Neural cell (in vitro differentiated cells): ENCODE measurements around the gene TMEM98. TPM values are rescaled to one million over a fixed set of nuclear protein-coding genes. Genes with fewer than 3 reads are reported as not detected.
A peak's percentile ranks its signal among the peaks of the same experiment; 100 is the strongest.

Experiments
- H2AFZ ChIP-seq: fragments of 200-600, 300-800 bp; sonication (generic), shearing (Covaris generic); 2 replicates; pipeline ENCODE4 v1.6.0; 2014; ENCODE audit warnings: low read depth, mild to moderate bottlenecking, antibody characterized with exemption, low read length, moderate library complexity
- H3F3A ChIP-seq: fragments of 200-600 bp; shearing (Covaris generic); 2 replicates; pipeline ENCODE4 v1.6.1; 2016; ENCODE audit warnings: mild to moderate bottlenecking, moderate library complexity, mixed read lengths, antibody characterized with exemption, low read length; ENCODE audit not compliant: insufficient read depth, poor library complexity, severe bottlenecking
- H3K27ac ChIP-seq: fragments of 200-600, 300-800 bp; sonication (generic), shearing (Covaris generic); 2 replicates; pipeline ENCODE4 v1.5.1; 2014; ENCODE audit warnings: mild to moderate bottlenecking, low read length, moderate library complexity
- H3K27me3 ChIP-seq: fragments of 300-800, 200-600 bp; sonication (generic), shearing (Covaris generic); 2 replicates; pipeline ENCODE4 v1.6.0; 2014; ENCODE audit warnings: mild to moderate bottlenecking, low read depth, low read length, moderate library complexity; ENCODE audit not compliant: insufficient read depth
- H3K36me3 ChIP-seq: fragments of 300-800, 200-600 bp; sonication (generic), shearing (Covaris generic); 2 replicates; pipeline ENCODE4 v1.5.1; 2014; ENCODE audit warnings: mild to moderate bottlenecking, antibody characterized with exemption, low read length, moderate library complexity; ENCODE audit not compliant: insufficient read depth
- H3K4me2 ChIP-seq: fragments of 300-800, 200-600 bp; sonication (generic), shearing (Covaris generic); 2 replicates; pipeline ENCODE4 v1.6.0; 2014; ENCODE audit warnings: mild to moderate bottlenecking, low read length
- H3K4me3 ChIP-seq: fragments of 300-800, 200-600 bp; sonication (generic), shearing (Covaris generic); 2 replicates; pipeline ENCODE4 v1.5.1; 2014; ENCODE audit warnings: mild to moderate bottlenecking, low read length, moderate library complexity
- H3K79me2 ChIP-seq: fragments of 200-600 bp; shearing (Covaris generic); replicated peaks from 2 replicates; pipeline ENCODE4 v1.6.0; 2014; ENCODE audit warnings: mild to moderate bottlenecking, low read length, moderate library complexity; ENCODE audit not compliant: insufficient read depth
- H3K9ac ChIP-seq: fragments of 300-800, 200-600 bp; sonication (generic), shearing (Covaris generic); 2 replicates; pipeline ENCODE4 v1.6.1; 2016; ENCODE audit warnings: mild to moderate bottlenecking, low read length, mixed read lengths
- H3K9me2 ChIP-seq: fragments of 200-600 bp; shearing (Covaris generic); 2 replicates; pipeline ENCODE4 v1.6.1; 2016; ENCODE audit warnings: mild to moderate bottlenecking, low read length, mixed read lengths; ENCODE audit not compliant: insufficient read depth
- H3K9me3 ChIP-seq: fragments of 200-600, 300-800 bp; sonication (generic), shearing (Covaris generic); 2 replicates; pipeline ENCODE4 v1.6.1; 2016; ENCODE audit warnings: mild to moderate bottlenecking, mixed run types, low read length, moderate library complexity, mixed read lengths
- H4K20me1 ChIP-seq: fragments of 200-600 bp; shearing (Covaris generic); 2 replicates; pipeline ENCODE4 v1.6.1; 2016; ENCODE audit warnings: mild to moderate bottlenecking, mixed run types; ENCODE audit not compliant: insufficient read depth
- CTCF ChIP-seq: fragments of 450-650 bp; IDR thresholded peaks from 2 replicates; pipeline ENCODE4 v1.5.1; 2014; ENCODE audit warnings: antibody characterized with exemption, mild to moderate bottlenecking, moderate library complexity; ENCODE audit not compliant: poor library complexity, severe bottlenecking
- EP300 ChIP-seq: fragments of 450-650 bp; conservative IDR thresholded peaks from 2 replicates; pipeline ENCODE4 v1.6.1; 2014; ENCODE audit warnings: antibody characterized with exemption, mild to moderate bottlenecking, moderate library complexity; ENCODE audit not compliant: poor library complexity, severe bottlenecking
- EZH2 ChIP-seq: fragments of 200-600, 300-800 bp; shearing (Covaris generic), sonication (generic); IDR thresholded peaks from 2 replicates; pipeline ENCODE4 v1.6.1; 2014; ENCODE audit warnings: antibody characterized with exemption, low read length, borderline replicate concordance, mild to moderate bottlenecking; ENCODE audit not compliant: insufficient read depth, poor library complexity, severe bottlenecking
- MXI1 ChIP-seq: fragments of 450-650 bp; conservative IDR thresholded peaks from 2 replicates; pipeline ENCODE4 v1.6.1; 2014; ENCODE audit warnings: antibody characterized with exemption, mild to moderate bottlenecking; ENCODE audit not compliant: poor library complexity, severe bottlenecking
- POLR2AphosphoS5 ChIP-seq: IDR thresholded peaks from 2 replicates; pipeline ENCODE4 v1.6.1; 2012
- RAD21 ChIP-seq: fragments of 450-650 bp; conservative IDR thresholded peaks from 2 replicates; pipeline ENCODE4 v1.6.1; 2014; ENCODE audit warnings: antibody characterized with exemption, mild to moderate bottlenecking, moderate library complexity
- REST ChIP-seq: IDR thresholded peaks from 2 replicates; pipeline ENCODE4 v1.6.1; 2012; ENCODE audit warnings: borderline replicate concordance
- SMC3 ChIP-seq: fragments of 450-650 bp; conservative IDR thresholded peaks from 2 replicates; pipeline ENCODE4 v1.6.1; 2014; ENCODE audit warnings: antibody characterized with exemption, mild to moderate bottlenecking, moderate library complexity; ENCODE audit not compliant: poor library complexity
- TAF1 ChIP-seq: IDR thresholded peaks from 2 replicates; pipeline ENCODE4 v1.6.1; 2012; ENCODE audit warnings: low read depth
- polyA plus RNA-seq: library from polyadenylated mRNA; depleted of rRNA; stranded (reverse); fragments of >200 nt; gene quantifications from 2 replicates; pipeline ENCODE4 v1.2.3, GENCODE V29; 2014

The TMEM98 gene
- polyA plus RNA-seq, 1 donor from 2014 or later = 65.1 TPM

- Histone ChIP-seq H3K9me3 (no peaks in the 10 kb centered on the region), H3F3A (no peaks in the 10 kb centered on the region), H3K4me3 (no peak overlapping the region), H3K79me2 (no peaks in the 10 kb centered on the region), H4K20me1 (no peaks in the 10 kb centered on the region), H3K27ac (no peak overlapping the region), H3K4me2 (no peak overlapping the region), H3K9ac (no peak overlapping the region), H3K27me3 (no peaks in the 10 kb centered on the region), H3K9me2 (no peaks in the 10 kb centered on the region), H3K36me3 (peaks cover 8% of the 10 kb centered on the region), H2AFZ (no peak overlapping the region)
- TF ChIP-seq CTCF (peak; percentile 67), MXI1 (no peak), EZH2 (no peak), POLR2AphosphoS5 (no peak), REST (no peak), SMC3 (peak; percentile 64), TAF1 (no peak), RAD21 (peak; percentile 57), EP300 (no peak)
Measured at GRCh38 chr17:32936894-32937500, 9.0 kb downstream of the TMEM98 start.

- no peak overlapping the region for H3K9ac ChIP-seq
- no peaks in the 10 kb centered on the region for H3K79me2 ChIP-seq
- no peaks in the 10 kb centered on the region for H3F3A ChIP-seq
- no peak overlapping the region for H2AFZ ChIP-seq
- no peaks in the 10 kb centered on the region for H4K20me1 ChIP-seq
- H3K27me3 ChIP-seq = no peaks in the 10 kb centered on the region
- no peak overlapping the region for H3K4me3 ChIP-seq
- no peak overlapping the region for H3K27ac ChIP-seq
- H3K4me2 ChIP-seq = no peak overlapping the region
- no peaks in the 10 kb centered on the region for H3K9me2 ChIP-seq
- no peaks in the 10 kb centered on the region for H3K9me3 ChIP-seq
- TF ChIP-seq MXI1 (no peak), EP300 (no peak), EZH2 (no peak), TAF1 (no peak), REST (no peak), POLR2AphosphoS5 (no peak), RAD21 (no peak), CTCF (no peak), SMC3 (no peak)
- peaks cover 8% of the 10 kb centered on the region for H3K36me3 ChIP-seq
Measured at GRCh38 chr17:32940706-32941390, 12.9 kb downstream of the TMEM98 start.
